ENCODE measurements around the gene PDE8A.

The PDE8A gene

GRCh38 chr15:85125056-85125661, 143.5 kb downstream of the PDE8A start:
- H3K4me3 ChIP-seq (ENCODE audit: low read length), result no peak overlapping the region
- DNase-seq (ENCODE audit: low read depth), result peak; percentile 47
- TF ChIP-seq, protein P1, sequence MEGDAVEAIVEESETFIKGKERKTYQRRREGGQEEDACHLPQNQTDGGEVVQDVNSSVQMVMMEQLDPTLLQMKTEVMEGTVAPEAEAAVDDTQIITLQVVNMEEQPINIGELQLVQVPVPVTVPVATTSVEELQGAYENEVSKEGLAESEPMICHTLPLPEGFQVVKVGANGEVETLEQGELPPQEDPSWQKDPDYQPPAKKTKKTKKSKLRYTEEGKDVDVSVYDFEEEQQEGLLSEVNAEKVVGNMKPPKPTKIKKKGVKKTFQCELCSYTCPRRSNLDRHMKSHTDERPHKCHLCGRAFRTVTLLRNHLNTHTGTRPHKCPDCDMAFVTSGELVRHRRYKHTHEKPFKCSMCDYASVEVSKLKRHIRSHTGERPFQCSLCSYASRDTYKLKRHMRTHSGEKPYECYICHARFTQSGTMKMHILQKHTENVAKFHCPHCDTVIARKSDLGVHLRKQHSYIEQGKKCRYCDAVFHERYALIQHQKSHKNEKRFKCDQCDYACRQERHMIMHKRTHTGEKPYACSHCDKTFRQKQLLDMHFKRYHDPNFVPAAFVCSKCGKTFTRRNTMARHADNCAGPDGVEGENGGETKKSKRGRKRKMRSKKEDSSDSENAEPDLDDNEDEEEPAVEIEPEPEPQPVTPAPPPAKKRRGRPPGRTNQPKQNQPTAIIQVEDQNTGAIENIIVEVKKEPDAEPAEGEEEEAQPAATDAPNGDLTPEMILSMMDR (conservative IDR thresholded peaks at IDR 0.05; ENCODE audit: low read length), result no peak

- DNase-seq (ENCODE audit: low read depth), result peak; percentile 28
- TF ChIP-seq, protein P1 (conservative IDR thresholded peaks at IDR 0.05; ENCODE audit: low read length), result no peak
- no peak overlapping the region for H3K4me3 ChIP-seq (ENCODE audit: low read length)
Observed at GRCh38 chr15:85128621-85129020, 147.0 kb downstream of the PDE8A start.

GRCh38 chr15:85129881-85130280, 148.2 kb downstream of the PDE8A start:
- TF ChIP-seq, protein P1 (conservative IDR thresholded peaks at IDR 0.05; ENCODE audit: low read length), result no peak
- no peak for DNase-seq (ENCODE audit: low read depth)
- no peak overlapping the region for H3K4me3 ChIP-seq (ENCODE audit: low read length)

DNA sequence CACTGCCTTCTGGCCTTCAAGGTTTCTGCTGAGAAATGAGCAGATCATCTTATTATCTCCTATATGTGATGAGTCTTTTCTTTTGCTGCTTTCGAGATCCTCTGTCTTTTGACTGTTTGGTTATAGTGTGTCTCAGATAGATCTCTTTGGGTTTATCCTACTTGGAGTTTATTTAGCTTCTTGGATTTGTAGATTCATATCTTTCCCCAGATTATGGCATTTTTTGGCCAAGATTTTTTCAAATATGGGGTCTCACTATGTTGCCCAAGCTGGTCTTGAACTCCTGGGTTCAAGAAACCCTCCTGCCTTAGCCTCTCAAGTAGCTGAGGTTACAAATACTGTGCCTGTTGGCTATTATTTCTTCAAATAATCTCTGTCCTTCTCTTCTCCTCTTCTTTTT, 150.3 kb downstream of the PDE8A start:
- DNase-seq (ENCODE audit: low read depth), result no peak
- no peak overlapping the region for H3K4me3 ChIP-seq (ENCODE audit: low read length)
- TF ChIP-seq, protein P1 (conservative IDR thresholded peaks at IDR 0.05; ENCODE audit: low read length), result no peak

DNA sequence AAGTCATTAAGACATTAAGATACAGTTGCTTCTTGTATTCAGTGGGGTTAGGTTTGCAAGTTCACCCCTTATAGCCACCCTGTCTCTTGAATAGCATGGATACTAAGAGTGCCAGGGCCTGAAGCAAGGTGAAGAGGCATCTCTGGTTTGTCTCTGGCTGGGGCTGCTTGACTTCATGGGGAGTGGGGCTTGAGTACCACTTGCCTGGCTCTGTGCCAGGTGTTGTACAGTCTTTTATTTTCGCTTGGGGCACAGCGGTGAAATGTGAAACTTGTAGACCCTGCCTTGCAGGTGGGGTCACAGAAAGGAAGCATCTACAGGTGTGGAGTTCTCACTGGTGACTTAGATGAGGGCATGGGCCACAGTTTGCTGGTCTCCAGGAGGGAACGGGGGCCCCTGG, 152.1 kb downstream of the PDE8A start:
- TF ChIP-seq, protein P1 (conservative IDR thresholded peaks at IDR 0.05; ENCODE audit: low read length), result no peak
- no peak overlapping the region for H3K4me3 ChIP-seq (ENCODE audit: low read length)
- no peak for DNase-seq (ENCODE audit: low read depth)

- H3K4me3 ChIP-seq (ENCODE audit: low read length), result no peak overlapping the region
- TF ChIP-seq, protein P1 (conservative IDR thresholded peaks at IDR 0.05; ENCODE audit: low read length), result no peak
- DNase-seq (ENCODE audit: low read depth), result no peak
Observed at GRCh38 chr15:85137489-85138168, 156.0 kb downstream of the PDE8A start.

DNA sequence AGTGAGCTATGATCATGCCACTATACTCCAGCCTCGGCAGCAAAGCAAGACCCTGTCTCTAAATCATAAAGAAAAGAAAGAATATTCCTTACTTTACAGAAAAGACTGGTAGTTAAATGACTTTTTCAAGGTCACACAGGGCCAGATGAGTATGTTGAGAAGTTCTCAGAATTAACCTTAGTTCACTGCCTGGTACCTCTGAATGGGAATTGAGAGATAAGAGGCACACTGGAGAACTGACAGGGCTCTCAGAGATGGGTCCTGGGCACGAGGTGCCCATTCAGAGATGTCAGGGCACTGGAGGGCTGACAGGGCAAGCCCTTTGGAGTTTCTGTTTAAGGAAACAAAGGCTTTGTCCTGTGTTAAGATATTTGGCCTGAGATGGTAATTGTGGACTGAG, 157.7 kb downstream of the PDE8A start:
- DNase-seq (ENCODE audit: low read depth), result no peak
- H3K4me3 ChIP-seq (ENCODE audit: low read length), result no peak overlapping the region
- TF ChIP-seq, protein P1 (conservative IDR thresholded peaks at IDR 0.05; ENCODE audit: low read length), result no peak
